K562 (cell line): ENCODE results near the gene RARRES2. TPM values are rescaled to one million over a fixed set of nuclear protein-coding genes. Genes with fewer than 3 reads are reported as not detected.

Experiments
- FOSL1 ChIP-seq: fragments of 200-800 bp; sonication (Bioruptor generic); conservative IDR thresholded peaks from 2 replicates; pipeline ENCODE4 v1.6.1; 2016; ENCODE audit warnings: missing genetic modification characterization, missing compliant biosample characterization
- HINFP ChIP-seq: fragments of 450-650 bp; conservative IDR thresholded peaks from 2 replicates; pipeline ENCODE4 v1.6.1; 2016; ENCODE audit warnings: missing genetic modification characterization, low read depth, mild to moderate bottlenecking, control low read depth, missing compliant biosample characterization
- IRF9 ChIP-seq: fragments of 450-650 bp; IDR thresholded peaks from 2 replicates; pipeline ENCODE4 v1.6.1; 2016; ENCODE audit warnings: missing biosample characterization, missing genetic modification characterization
- MEF2D ChIP-seq: conservative IDR thresholded peaks from 2 replicates; pipeline ENCODE4 v1.6.1; 2016; ENCODE audit warnings: low read depth, missing genetic modification characterization, missing compliant biosample characterization
- PHTF2 ChIP-seq: fragments of 250-450 bp; sonication (Bioruptor Pico); IDR thresholded peaks from 2 replicates; pipeline ENCODE4 v1.5.0; 2021; ENCODE audit warnings: mild to moderate bottlenecking
- RBBP5 ChIP-seq: fragments of 200-600 bp; sonication (generic); IDR thresholded peaks from 2 replicates; pipeline ENCODE4 v1.6.1; 2012; ENCODE audit warnings: borderline replicate concordance, mild to moderate bottlenecking, low read length, control low read depth, inconsistent platforms; ENCODE audit not compliant: insufficient read depth, poor library complexity, severe bottlenecking
- TRIM24 ChIP-seq, 2 experiments: fragments of 450-650 bp; IDR thresholded peaks; 2 replicates each; pipeline ENCODE4 v1.6.1; 2016
- ZNF407 ChIP-seq: fragments of 450-650 bp; IDR thresholded peaks from 2 replicates; pipeline ENCODE4 v1.6.1; 2016; ENCODE audit warnings: low read depth
- polyA plus RNA-seq, 8 experiments: library from polyadenylated mRNA; depleted of rRNA in 4 of 8; stranded (reverse) in 5 of 8; unstranded in 3 of 8; fragments of >200 nt; fragmentation: Nextera tagmentation in 2 of 8; fragmentation: Illumina TruSeq in 1 of 8; extraction: Ambion mirVana in 2 of 8; extraction: Trizol in 1 of 8; gene quantifications; 2 replicates each; pipeline versions ENCODE4 v1.2.1 to v1.2.3, GENCODE V29; 2011 to 2014; ENCODE audit warnings: inconsistent platforms in 1 of 8, missing spikeins in 1 of 8
- total RNA-seq, 7 experiments: library from RNA; depleted of rRNA in 6 of 7; stranded (reverse); fragments of >200 nt in 6 of 7; fragmentation: Illumina TruSeq in 2 of 7; extraction: Trizol in 2 of 7; gene quantifications; 2 replicates each; pipeline versions ENCODE4 v1.2.1 to v1.2.3, GENCODE V29; 2011 to 2021; ENCODE audit warnings: low replicate concordance in 1 of 7

Gene RARRES2
- total and polyA plus RNA-seq, 9 of the 15 experiments (the other 6 are each of a cell fraction or from before 2014, with no cell fraction given), result 0.11 to 1.7 (median 0.23) TPM; not detected in 6

- TF ChIP-seq TRIM24 (IDR thresholded peaks at IDR 0.05) (peak; percentile 24 to 66; a peak in 3 of 4 replicates), FOSL1 (tag) (peak; percentile 90), ZNF407 (peak; percentile 51; the same call in 1 of the 2 replicates), RBBP5 (peak; percentile 59), HINFP (tag) (peak; percentile 73), PHTF2 (CRISPR knock-in tag) (peak; percentile 82), IRF9 (tag) (0 out of 2 replicates have a peak, but pooled peaks have one; percentile 26), MEF2D (tag) (peak; percentile 55)
These were observed 28.6 kb downstream of the RARRES2 start (continued) for GRCh38 chr7:150312649-150313366.
